Vagina (tissue), 2 donors: ENCODE results near the gene ENGASE.

Source experiments
- POLR2A ChIP-seq, 2 donors: fragments of 450-650 bp; IDR thresholded peaks; one replicate each; pipeline ENCODE4 v1.6.1; 2017; ENCODE audit warnings: antibody characterized with exemption in 2 of 2, mild to moderate bottlenecking in 2 of 2, moderate library complexity in 2 of 2
- TF ChIP-seq, protein P1 (sequence below), 3 experiments: fragments of 450-650 bp in 2 of 3; fragments of 200-600 bp in 1 of 3; sonication (generic) in 1 of 3; IDR thresholded peaks; one replicate each; pipeline ENCODE4 v1.5.1; 2017 to 2019; ENCODE audit warnings: antibody characterized with exemption in 3 of 3, mild to moderate bottlenecking in 2 of 3, moderate library complexity in 2 of 3

DNA sequence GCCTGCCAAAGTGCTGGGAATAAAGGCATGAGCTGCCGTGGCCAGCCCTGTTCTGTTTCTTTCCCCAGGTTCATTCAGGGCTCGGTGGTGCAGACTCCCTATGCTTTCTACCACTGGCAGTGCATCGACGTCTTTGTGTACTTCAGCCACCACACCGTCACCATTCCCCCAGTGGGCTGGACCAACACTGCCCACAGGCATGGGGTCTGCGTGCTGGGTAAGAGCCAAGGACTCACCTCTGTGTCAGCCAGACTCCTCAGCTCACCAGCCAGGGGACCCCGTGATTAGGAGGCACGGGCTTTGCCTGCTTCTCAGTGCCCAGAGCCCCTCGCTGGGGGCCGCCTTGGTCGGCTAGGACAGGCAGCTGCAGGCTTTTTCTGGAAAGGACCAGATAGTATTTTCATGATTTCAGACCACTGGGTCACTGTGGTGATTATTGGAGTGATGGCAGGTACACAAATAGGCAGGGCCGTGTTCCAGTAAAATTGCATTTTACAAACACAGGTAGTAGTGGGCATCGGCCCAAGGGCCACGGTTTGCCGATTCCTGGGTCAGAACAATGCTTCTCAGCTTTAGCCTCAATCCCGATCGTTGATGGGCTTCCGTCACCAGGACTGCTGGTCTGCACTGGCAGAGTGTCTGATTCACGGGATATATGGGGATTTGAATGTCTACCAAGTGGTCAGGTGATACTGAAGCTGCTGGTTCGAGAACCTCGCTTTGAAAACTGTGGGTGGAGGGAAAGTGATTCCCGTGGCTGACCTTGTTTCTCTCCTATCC is 5.0 kb downstream of the ENGASE start:
- TF ChIP-seq, protein P1, sequence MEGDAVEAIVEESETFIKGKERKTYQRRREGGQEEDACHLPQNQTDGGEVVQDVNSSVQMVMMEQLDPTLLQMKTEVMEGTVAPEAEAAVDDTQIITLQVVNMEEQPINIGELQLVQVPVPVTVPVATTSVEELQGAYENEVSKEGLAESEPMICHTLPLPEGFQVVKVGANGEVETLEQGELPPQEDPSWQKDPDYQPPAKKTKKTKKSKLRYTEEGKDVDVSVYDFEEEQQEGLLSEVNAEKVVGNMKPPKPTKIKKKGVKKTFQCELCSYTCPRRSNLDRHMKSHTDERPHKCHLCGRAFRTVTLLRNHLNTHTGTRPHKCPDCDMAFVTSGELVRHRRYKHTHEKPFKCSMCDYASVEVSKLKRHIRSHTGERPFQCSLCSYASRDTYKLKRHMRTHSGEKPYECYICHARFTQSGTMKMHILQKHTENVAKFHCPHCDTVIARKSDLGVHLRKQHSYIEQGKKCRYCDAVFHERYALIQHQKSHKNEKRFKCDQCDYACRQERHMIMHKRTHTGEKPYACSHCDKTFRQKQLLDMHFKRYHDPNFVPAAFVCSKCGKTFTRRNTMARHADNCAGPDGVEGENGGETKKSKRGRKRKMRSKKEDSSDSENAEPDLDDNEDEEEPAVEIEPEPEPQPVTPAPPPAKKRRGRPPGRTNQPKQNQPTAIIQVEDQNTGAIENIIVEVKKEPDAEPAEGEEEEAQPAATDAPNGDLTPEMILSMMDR (IDR thresholded peaks at IDR 0.05), result no peak
- TF ChIP-seq POLR2A (IDR thresholded peaks at IDR 0.05), result no peak
